A673 (cell line): ENCODE data around the gene BPIFB2. TPM values are rescaled to one million over a fixed set of nuclear protein-coding genes. Genes with fewer than 3 reads are reported as not detected.

Experiments used
- BruUV-seq: library from RNA; stranded (reverse); fragments of 400-500 nt; replicated peaks from 2 replicates; lab custom pipeline; 2021; lab: Mats Ljungman, UMichigan
- CTCF ChIA-PET: fragments of 300-600 bp; sonication (Branson Sonifier 250); formaldehyde crosslinking; loops from one replicate; lab custom pipeline; 2022; ENCODE audit warnings: antibody characterized with exemption; lab: Charles Lee
- POLR2A ChIA-PET: fragments of 300-600 bp; sonication (Branson Sonifier 250); formaldehyde crosslinking; loops from one replicate; lab custom pipeline; 2022; ENCODE audit warnings: antibody characterized with exemption; ENCODE audit not compliant: low non-redundant PET; lab: Charles Lee
- DNase-seq: peaks from one replicate; pipeline ENCODE4 v3.0.0-alpha.2; 2015; ENCODE audit warnings: low spot score
- H3K27ac ChIP-seq: fragments of 200-600 bp; sonication (generic); 2 replicates; pipeline ENCODE4 v1.5.1; 2016; ENCODE audit warnings: mixed run types, low read depth, mild to moderate bottlenecking, mixed read lengths, antibody characterized with exemption, low read length; ENCODE audit not compliant: poor library complexity, severe bottlenecking
- H3K27me3 ChIP-seq: fragments of 200-600 bp; sonication (generic); replicated peaks from 2 replicates; pipeline ENCODE4 v1.6.1; 2017; ENCODE audit warnings: mixed run types, low read depth, mild to moderate bottlenecking, mixed read lengths, antibody characterized with exemption, low read length; ENCODE audit not compliant: insufficient read depth, poor library complexity
- H3K36me3 ChIP-seq: fragments of 200-600 bp; sonication (generic); 2 replicates; pipeline ENCODE4 v1.6.1; 2016; ENCODE audit warnings: mixed run types, mild to moderate bottlenecking, mixed read lengths, antibody characterized with exemption, low read length; ENCODE audit not compliant: insufficient read depth, poor library complexity, severe bottlenecking
- H3K4me1 ChIP-seq: fragments of 200-600 bp; sonication (generic); 2 replicates; pipeline ENCODE4 v1.6.1; 2017; ENCODE audit warnings: mixed run types, mild to moderate bottlenecking, mixed read lengths, antibody characterized with exemption, low read length; ENCODE audit not compliant: insufficient read depth, poor library complexity, severe bottlenecking
- H3K4me3 ChIP-seq: fragments of 200-600 bp; sonication (generic); 2 replicates; pipeline ENCODE4 v1.5.1; 2016; ENCODE audit warnings: low read depth, mixed run types, mild to moderate bottlenecking, mixed read lengths, low read length; ENCODE audit not compliant: poor library complexity, severe bottlenecking
- H3K9me3 ChIP-seq: fragments of 200-600 bp; sonication (generic); 2 replicates; pipeline ENCODE4 v1.6.1; 2016; ENCODE audit warnings: mixed run types, low read depth, mild to moderate bottlenecking, mixed read lengths, antibody characterized with exemption, low read length; ENCODE audit not compliant: poor library complexity, severe bottlenecking
- EZH2 ChIP-seq: fragments of 200-600 bp; sonication (generic); IDR thresholded peaks from 2 replicates; pipeline ENCODE4 v1.6.1; 2017; ENCODE audit warnings: borderline replicate concordance, low read depth, mild to moderate bottlenecking, mixed read lengths, antibody characterized with exemption, low read length; ENCODE audit not compliant: poor library complexity, severe bottlenecking
- intact Hi-C: fragments of 100-400 bp; cut with micrococcal nuclease; formaldehyde crosslinking; loops from one replicate; pipeline ENCODE4 v1.10.0; 2022; ENCODE audit not compliant: unreplicated experiment
- total RNA-seq: library from RNA; stranded (reverse); gene quantifications from 2 replicates; pipeline ENCODE4 v1.2.3, GENCODE V29; 2021
- TF ChIP-seq, protein P1 (sequence below): fragments of 300-800, 200-600 bp; sonication (generic); conservative IDR thresholded peaks from 2 replicates; pipeline ENCODE4 v1.5.1; 2017; ENCODE audit warnings: low read depth, mild to moderate bottlenecking, antibody characterized with exemption, low read length, moderate library complexity, mixed read lengths

The BPIFB2 gene
- total RNA-seq, 1 experiment from 2014 or later = not detected

DNA sequence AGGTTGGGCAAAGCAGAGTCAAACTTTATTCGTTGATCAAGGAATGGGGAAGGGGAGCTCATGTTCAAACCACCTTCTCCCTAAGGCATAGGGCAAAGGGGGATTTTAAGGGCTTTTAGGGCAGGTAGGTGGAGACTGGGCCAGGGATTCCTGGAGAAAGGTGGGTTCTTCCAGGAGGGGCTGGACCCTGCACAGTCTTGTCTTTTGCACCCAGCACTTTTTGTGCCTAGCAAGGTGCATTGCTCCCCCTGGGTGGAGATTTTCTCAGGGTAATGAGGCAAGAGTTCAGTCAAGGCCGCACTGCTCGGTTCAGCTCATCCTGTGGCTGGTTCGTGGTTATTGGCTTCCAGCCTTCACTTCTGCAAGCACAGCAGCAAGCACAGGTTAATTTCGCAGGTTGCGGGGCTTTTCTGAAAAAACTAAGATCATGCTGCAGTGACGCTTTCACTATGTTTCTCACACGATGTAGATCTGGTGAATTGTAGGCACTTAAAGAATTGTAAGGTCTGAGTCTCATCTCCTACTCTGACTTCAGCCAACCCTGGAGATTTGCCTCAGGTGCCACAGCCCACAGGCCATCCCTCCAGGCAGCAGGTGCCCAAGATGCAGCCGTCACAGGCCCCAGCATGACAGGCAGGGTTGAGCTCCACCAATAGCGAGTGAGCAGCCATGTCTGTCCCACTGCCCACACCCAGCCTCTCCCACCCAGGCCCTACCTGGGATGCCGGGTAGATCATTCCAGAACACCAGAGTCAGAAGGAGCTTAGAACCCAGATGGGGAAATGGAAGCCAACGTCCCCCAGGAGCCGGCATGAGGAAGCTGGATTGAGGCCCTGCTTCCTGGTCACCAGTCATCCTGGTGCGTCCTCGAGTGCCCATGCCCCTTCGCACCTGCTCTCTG, 40.4 kb upstream of the BPIFB2 start:
- Histone ChIP-seq H3K36me3 (no peaks in the 10 kb centered on the region), H3K27ac (no peak overlapping the region), H3K9me3 (no peaks in the 10 kb centered on the region), H3K27me3 (no peaks in the 10 kb centered on the region), H3K4me3 (no peak overlapping the region), H3K4me1 (no peaks in the 10 kb centered on the region)
- no peak for DNase-seq
- TF ChIP-seq EZH2 = no peak
- TF ChIP-seq, protein P1, sequence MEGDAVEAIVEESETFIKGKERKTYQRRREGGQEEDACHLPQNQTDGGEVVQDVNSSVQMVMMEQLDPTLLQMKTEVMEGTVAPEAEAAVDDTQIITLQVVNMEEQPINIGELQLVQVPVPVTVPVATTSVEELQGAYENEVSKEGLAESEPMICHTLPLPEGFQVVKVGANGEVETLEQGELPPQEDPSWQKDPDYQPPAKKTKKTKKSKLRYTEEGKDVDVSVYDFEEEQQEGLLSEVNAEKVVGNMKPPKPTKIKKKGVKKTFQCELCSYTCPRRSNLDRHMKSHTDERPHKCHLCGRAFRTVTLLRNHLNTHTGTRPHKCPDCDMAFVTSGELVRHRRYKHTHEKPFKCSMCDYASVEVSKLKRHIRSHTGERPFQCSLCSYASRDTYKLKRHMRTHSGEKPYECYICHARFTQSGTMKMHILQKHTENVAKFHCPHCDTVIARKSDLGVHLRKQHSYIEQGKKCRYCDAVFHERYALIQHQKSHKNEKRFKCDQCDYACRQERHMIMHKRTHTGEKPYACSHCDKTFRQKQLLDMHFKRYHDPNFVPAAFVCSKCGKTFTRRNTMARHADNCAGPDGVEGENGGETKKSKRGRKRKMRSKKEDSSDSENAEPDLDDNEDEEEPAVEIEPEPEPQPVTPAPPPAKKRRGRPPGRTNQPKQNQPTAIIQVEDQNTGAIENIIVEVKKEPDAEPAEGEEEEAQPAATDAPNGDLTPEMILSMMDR = no peak
- intact Hi-C loops = no loop called here
- BruUV-seq = no TSS peak
- ChIA-PET POLR2A (no interaction called here), CTCF (no interaction called here)

- no peaks in the 10 kb centered on the region for H3K27me3 ChIP-seq
- H3K36me3 ChIP-seq = no peaks in the 10 kb centered on the region
- no peak overlapping the region for H3K27ac ChIP-seq
- no peaks in the 10 kb centered on the region for H3K4me1 ChIP-seq
- no peak for DNase-seq
- TF ChIP-seq, protein P1 = no peak
- no peak for TF ChIP-seq EZH2
- no peak overlapping the region for H3K4me3 ChIP-seq
- BruUV-seq = no TSS peak
- H3K9me3 ChIP-seq = no peaks in the 10 kb centered on the region
- CTCF ChIA-PET = no interaction called here
- POLR2A ChIA-PET = no interaction called here
- intact Hi-C loops = no loop called here
Observed at GRCh38 chr20:32967961-32968457, 39.5 kb upstream of the BPIFB2 start.

- Histone ChIP-seq H3K27ac (no peak overlapping the region), H3K4me3 (no peak overlapping the region), H3K27me3 (no peaks in the 10 kb centered on the region), H3K4me1 (no peaks in the 10 kb centered on the region), H3K36me3 (no peaks in the 10 kb centered on the region), H3K9me3 (no peaks in the 10 kb centered on the region)
- no peak for DNase-seq
- POLR2A ChIA-PET = no interaction called here
- intact Hi-C loops = no loop called here
- CTCF ChIA-PET = no interaction called here
- no TSS peak for BruUV-seq
- TF ChIP-seq, protein P1 = no peak
- TF ChIP-seq EZH2 = no peak
Observed at GRCh38 chr20:32968478-32969241, 38.8 kb upstream of the BPIFB2 start.
